ENCODE results near the gene PHLDA1. TPM values are rescaled to one million over a fixed set of nuclear protein-coding genes. Genes with fewer than 3 reads are reported as not detected.

The PHLDA1 gene
- total RNA-seq, 2 experiments from 2014 or later, result 6.5 TPM

- H3K36me3 Mint-ChIP-seq (ENCODE audit: low read depth), result no peaks in the 10 kb centered on the region
- Histone ChIP-seq H3K4me3 (ENCODE audit: low read length) (no peak overlapping the region), H3K27ac (ENCODE audit: low read depth in 1 of 2, low read length in 2 of 2) (no peak overlapping the region), H3K27me3 (ENCODE audit: control insufficient read depth in 1 of 2, insufficient read depth in 2 of 2, low read length in 2 of 2) (no peaks in the 10 kb centered on the region), H3K36me3 (ENCODE audit: insufficient read depth, low read length) (no peaks in the 10 kb centered on the region), H3K4me1 (ENCODE audit: insufficient read depth, low read length) (peaks cover 24% of the 10 kb centered on the region), H3K9me3 (ENCODE audit: control insufficient read depth in 1 of 2, insufficient read depth in 1 of 2, low read length in 2 of 2) (no peaks in the 10 kb centered on the region)
- no peaks in the 10 kb centered on the region for H3K9me3 Mint-ChIP-seq
- no peak overlapping the region for H3K4me3 Mint-ChIP-seq
- POLR2A ChIA-PET, result no interaction called here
- H3K27ac Mint-ChIP-seq, result no peak overlapping the region
- H3K27me3 Mint-ChIP-seq, result no peaks in the 10 kb centered on the region
- CTCF ChIA-PET, result no interaction called here
- DNase-seq (no peak), ATAC-seq (ENCODE audit: poor library complexity) (no peak)
- H3K4me1 Mint-ChIP-seq (ENCODE audit: low read depth), result peaks cover 26% of the 10 kb centered on the region
- TF ChIP-seq CTCF (IDR thresholded peaks at IDR 0.05), result no peak
- intact Hi-C loops (cut with DNase I, micrococcal nuclease), result no loop called here
Measured at GRCh38 chr12:76018111-76018510, 13.5 kb downstream of the PHLDA1 start.

GRCh38 chr12:76014007-76014406 is 17.6 kb downstream of the PHLDA1 start:
- no peak overlapping the region for H3K27ac Mint-ChIP-seq
- POLR2A ChIA-PET, result no interaction called here

GRCh38 chr12:76013603-76014002 is 18.0 kb downstream of the PHLDA1 start:
- no peaks in the 10 kb centered on the region for H3K9me3 Mint-ChIP-seq
- no peaks in the 10 kb centered on the region for H3K36me3 Mint-ChIP-seq (ENCODE audit: low read depth)
- intact Hi-C loops (cut with DNase I, micrococcal nuclease), result no loop called here
- Histone ChIP-seq H3K9me3 (ENCODE audit: control insufficient read depth in 1 of 2, insufficient read depth in 1 of 2, low read length in 2 of 2) (no peaks in the 10 kb centered on the region), H3K27me3 (ENCODE audit: control insufficient read depth in 1 of 2, insufficient read depth in 2 of 2, low read length in 2 of 2) (no peaks in the 10 kb centered on the region), H3K36me3 (ENCODE audit: insufficient read depth, low read length) (no peaks in the 10 kb centered on the region), H3K27ac (ENCODE audit: low read depth in 1 of 2, low read length in 2 of 2) (no peak overlapping the region), H3K4me1 (ENCODE audit: insufficient read depth, low read length) (no peaks in the 10 kb centered on the region), H3K4me3 (ENCODE audit: low read length) (no peak overlapping the region)
- ATAC-seq (ENCODE audit: poor library complexity) (no peak), DNase-seq (no peak)
- ChIA-PET POLR2A (interaction anchor here (0.6 kb wide), 1 partner anchor 12 kb away, joined by 3 read pairs; no protein-coding TSS in a partner anchor), CTCF (interaction anchor here (1.4 to 1.7 kb wide), 2 partner anchors 18 to 22 kb away, joined by 3 to 5 read pairs; partner anchors contain the start of gene PHLDA1)
- H3K4me3 Mint-ChIP-seq, result no peak overlapping the region
- no peaks in the 10 kb centered on the region for H3K4me1 Mint-ChIP-seq (ENCODE audit: low read depth)
- no peak for TF ChIP-seq CTCF (IDR thresholded peaks at IDR 0.05)
- no peaks in the 10 kb centered on the region for H3K27me3 Mint-ChIP-seq
- no peak overlapping the region for H3K27ac Mint-ChIP-seq

More at GRCh38 chr12:76014007-76014406, 17.6 kb downstream of the PHLDA1 start:
- ATAC-seq (ENCODE audit: poor library complexity) (no peak), DNase-seq (no peak)
- Histone ChIP-seq H3K4me1 (ENCODE audit: insufficient read depth, low read length) (no peaks in the 10 kb centered on the region), H3K36me3 (ENCODE audit: insufficient read depth, low read length) (no peaks in the 10 kb centered on the region), H3K27me3 (ENCODE audit: control insufficient read depth in 1 of 2, insufficient read depth in 2 of 2, low read length in 2 of 2) (no peaks in the 10 kb centered on the region), H3K9me3 (ENCODE audit: control insufficient read depth in 1 of 2, insufficient read depth in 1 of 2, low read length in 2 of 2) (no peaks in the 10 kb centered on the region), H3K4me3 (ENCODE audit: low read length) (no peak overlapping the region), H3K27ac (ENCODE audit: low read depth in 1 of 2, low read length in 2 of 2) (no peak overlapping the region)
- no peaks in the 10 kb centered on the region for H3K27me3 Mint-ChIP-seq
- H3K4me1 Mint-ChIP-seq (ENCODE audit: low read depth), result no peaks in the 10 kb centered on the region
- no peak overlapping the region for H3K4me3 Mint-ChIP-seq
- intact Hi-C loops (cut with DNase I, micrococcal nuclease), result no loop called here
- no peak for TF ChIP-seq CTCF (IDR thresholded peaks at IDR 0.05)
- no peaks in the 10 kb centered on the region for H3K36me3 Mint-ChIP-seq (ENCODE audit: low read depth)
- CTCF ChIA-PET, result interaction anchor here (1.4 to 1.7 kb wide), 2 partner anchors 18 to 22 kb away, joined by 3 to 5 read pairs; partner anchors contain the start of gene PHLDA1
- no peaks in the 10 kb centered on the region for H3K9me3 Mint-ChIP-seq

Data from CD4-positive, alpha-beta T cell (primary cell).